IPS-11a (cell line): ENCODE results near the gene UGT1A5.

Source experiments
- H3K4me3 ChIP-seq: one replicate; pipeline ENCODE4 v1.5.1; 2013; ENCODE audit warnings: low read depth, low read length, control low read depth

The UGT1A5 gene

DNA sequence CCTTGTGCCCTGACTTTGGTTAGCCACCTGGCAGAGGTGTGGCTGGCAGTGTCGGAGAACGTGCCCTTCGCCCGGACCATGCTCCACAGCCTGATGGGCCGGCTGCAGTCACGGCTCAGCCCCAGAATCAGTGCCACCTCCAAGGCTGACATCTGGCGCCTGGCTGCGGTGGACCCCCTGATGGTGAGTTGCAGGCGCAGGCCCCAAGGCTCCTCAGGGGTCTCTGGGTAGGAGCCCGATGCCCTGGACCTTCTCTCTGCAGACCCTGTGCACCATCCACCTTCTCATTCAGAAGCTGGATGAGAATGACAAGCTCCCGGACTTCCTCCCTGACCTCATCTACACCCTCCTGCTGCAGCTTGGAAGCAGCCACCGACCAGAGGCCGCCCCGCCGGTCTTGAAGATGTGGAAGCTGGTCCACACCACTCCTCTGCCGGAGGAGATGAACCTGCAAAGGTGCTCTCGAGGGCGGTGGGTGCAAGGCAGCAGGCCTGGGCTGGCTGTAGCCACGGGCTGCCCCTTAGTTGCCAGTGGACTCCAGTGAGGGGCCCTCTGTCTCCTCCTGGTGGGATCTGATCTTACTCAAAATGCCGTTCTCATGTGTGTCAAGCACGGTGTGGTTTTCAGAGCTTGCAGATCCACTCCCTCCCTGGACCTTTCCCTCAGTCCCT is 109.5 kb downstream of the UGT1A5 start:
- no peak overlapping the region for H3K4me3 ChIP-seq
